H9 (cell line): ENCODE measurements around the gene PAQR3. TPM values are rescaled to one million over a fixed set of nuclear protein-coding genes. Genes with fewer than 3 reads are reported as not detected.

Experiments
- DNase-seq: peaks from one replicate; pipeline ENCODE4 v3.0.0-alpha.2; 2017
- H2AFZ ChIP-seq: one replicate; pipeline ENCODE4 v1.6.1; 2013; ENCODE audit warnings: mild to moderate bottlenecking, low read length, control low read depth, moderate library complexity
- H2AK5ac ChIP-seq: 2 replicates; pipeline ENCODE4 v1.6.1; 2013; ENCODE audit warnings: low read length, control low read depth, mixed read lengths; ENCODE audit not compliant: insufficient read length
- H2BK120ac ChIP-seq: one replicate; pipeline ENCODE4 v1.6.1; 2013; ENCODE audit warnings: low read depth, mild to moderate bottlenecking, low read length, control low read depth, inconsistent platforms; ENCODE audit not compliant: poor library complexity, severe bottlenecking
- H2BK12ac ChIP-seq: 2 replicates; pipeline ENCODE4 v1.6.1; 2013; ENCODE audit warnings: low read length, control low read depth, mixed read lengths, low read depth; ENCODE audit not compliant: insufficient read length
- H2BK15ac ChIP-seq: 2 replicates; pipeline ENCODE4 v1.6.1; 2013; ENCODE audit warnings: low read depth, low read length, control low read depth
- H2BK20ac ChIP-seq: one replicate; pipeline ENCODE4 v1.6.1; 2013; ENCODE audit warnings: low read depth, mild to moderate bottlenecking, low read length, control low read depth, inconsistent platforms; ENCODE audit not compliant: poor library complexity, severe bottlenecking
- H2BK5ac ChIP-seq: 2 replicates; pipeline ENCODE4 v1.6.1; 2013; ENCODE audit warnings: low read length, control low read depth, mixed read lengths; ENCODE audit not compliant: insufficient read length
- H3K14ac ChIP-seq: 2 replicates; pipeline ENCODE4 v1.6.1; 2013; ENCODE audit warnings: low read length, control low read depth; ENCODE audit not compliant: insufficient read depth
- H3K18ac ChIP-seq: 2 replicates; pipeline ENCODE4 v1.6.1; 2013; ENCODE audit warnings: low read depth, mild to moderate bottlenecking, mixed read lengths, low read length, control low read depth; ENCODE audit not compliant: insufficient read length
- H3K23ac ChIP-seq: 2 replicates; pipeline ENCODE4 v1.6.1; 2013; ENCODE audit warnings: low read length, control low read depth, mixed read lengths, low read depth; ENCODE audit not compliant: insufficient read length
- H3K23me2 ChIP-seq: 2 replicates; pipeline ENCODE4 v1.6.1; 2013; ENCODE audit warnings: low read depth, mild to moderate bottlenecking, mixed read lengths, low read length, control low read depth; ENCODE audit not compliant: insufficient read length, poor library complexity, severe bottlenecking
- H3K27ac ChIP-seq: 2 replicates; pipeline ENCODE4 v1.5.1; 2013; ENCODE audit warnings: low read length, control low read depth, mixed read lengths, low read depth; ENCODE audit not compliant: insufficient read length
- H3K27me3 ChIP-seq: 2 replicates; pipeline ENCODE4 v1.6.1; 2013; ENCODE audit warnings: low read length, control low read depth, inconsistent platforms; ENCODE audit not compliant: insufficient read depth
- H3K4ac ChIP-seq: 2 replicates; pipeline ENCODE4 v1.6.1; 2013; ENCODE audit warnings: low read depth, mild to moderate bottlenecking, control low read depth, inconsistent platforms, low read length, moderate library complexity
- H3K4me1 ChIP-seq: 2 replicates; pipeline ENCODE4 v1.6.1; 2013; ENCODE audit warnings: low read length, control low read depth, inconsistent platforms; ENCODE audit not compliant: insufficient read depth
- H3K4me2 ChIP-seq: 2 replicates; pipeline ENCODE4 v1.6.1; 2013; ENCODE audit warnings: low read length, control low read depth, mixed read lengths; ENCODE audit not compliant: insufficient read length, insufficient read depth
- H3K56ac ChIP-seq: 2 replicates; pipeline ENCODE4 v1.6.1; 2013; ENCODE audit warnings: low read depth, mild to moderate bottlenecking, mixed read lengths, low read length, control low read depth; ENCODE audit not compliant: insufficient read length
- H3K79me1 ChIP-seq: 2 replicates; pipeline ENCODE4 v1.6.1; 2013; ENCODE audit warnings: low read depth, mild to moderate bottlenecking, moderate library complexity, low read length, control low read depth, inconsistent platforms; ENCODE audit not compliant: insufficient read depth, poor library complexity, severe bottlenecking
- H3K79me2 ChIP-seq: 2 replicates; pipeline ENCODE4 v1.6.1; 2013; ENCODE audit warnings: low read length, control low read depth, inconsistent platforms; ENCODE audit not compliant: insufficient read depth
- H3K9ac ChIP-seq: 2 replicates; pipeline ENCODE4 v1.6.1; 2013; ENCODE audit warnings: low read length, control low read depth, mixed read lengths; ENCODE audit not compliant: insufficient read length; ENCODE audit errors: extremely low read depth
- H3K9me3 ChIP-seq: one replicate; pipeline ENCODE4 v1.6.1; 2013; ENCODE audit warnings: low read depth, low read length, inconsistent platforms; ENCODE audit not compliant: control insufficient read depth
- H3T11ph ChIP-seq: one replicate; pipeline ENCODE4 v1.6.1; 2013; ENCODE audit warnings: mild to moderate bottlenecking, low read length, control low read depth, inconsistent platforms
- H4K20me1 ChIP-seq: one replicate; pipeline ENCODE4 v1.6.1; 2013; ENCODE audit not compliant: control insufficient read depth, insufficient read length, insufficient read depth
- H4K5ac ChIP-seq: 2 replicates; pipeline ENCODE4 v1.6.1; 2013; ENCODE audit warnings: low read depth, mild to moderate bottlenecking, mixed read lengths, low read length, control low read depth; ENCODE audit not compliant: insufficient read length
- H4K8ac ChIP-seq: replicated peaks from 2 replicates; pipeline ENCODE4 v1.6.1; 2013; ENCODE audit warnings: low read length, control low read depth, mixed read lengths, low read depth; ENCODE audit not compliant: insufficient read length
- H4K91ac ChIP-seq: 2 replicates; pipeline ENCODE4 v1.6.1; 2013; ENCODE audit warnings: low read depth, mild to moderate bottlenecking, moderate library complexity, mixed read lengths, low read length, control low read depth; ENCODE audit not compliant: insufficient read length
- H3K27ac Mint-ChIP-seq, 3 experiments: 2 replicates in 2 of 3; 3 replicates in 1 of 3; pipeline ENCODE4 v1.8.0; 2020 to 2021; ENCODE audit warnings: mixed read lengths in 3 of 3, mild to moderate bottlenecking in 1 of 3, moderate library complexity in 1 of 3
- H3K27me3 Mint-ChIP-seq: 2 replicates; pipeline ENCODE4 v1.8.0; 2021; ENCODE audit warnings: low read depth, mild to moderate bottlenecking, moderate library complexity, mixed read lengths
- H3K36me3 Mint-ChIP-seq, 3 experiments: 2 replicates in 2 of 3; 3 replicates in 1 of 3; pipeline ENCODE4 v1.8.0; 2020 to 2021; ENCODE audit warnings: low read depth in 3 of 3, mixed read lengths in 3 of 3; ENCODE audit not compliant: insufficient read depth in 1 of 3
- H3K4me1 Mint-ChIP-seq, 2 experiments: 2 replicates each; pipeline ENCODE4 v1.8.0; 2020; ENCODE audit warnings: mixed read lengths in 2 of 2
- H3K4me3 Mint-ChIP-seq, 2 experiments: 2 replicates in 1 of 2; 3 replicates in 1 of 2; pipeline ENCODE4 v1.8.0; 2020 to 2021; ENCODE audit warnings: mild to moderate bottlenecking in 2 of 2, mixed read lengths in 2 of 2, moderate library complexity in 1 of 2
- H3K9me3 Mint-ChIP-seq, 2 experiments: 2 replicates in 1 of 2; 3 replicates in 1 of 2; pipeline ENCODE4 v1.8.0; 2020; ENCODE audit warnings: mild to moderate bottlenecking in 2 of 2, mixed read lengths in 2 of 2, moderate library complexity in 1 of 2
- WGBS: extraction: QIAGEN DNeasy Blood & Tissue Kit; methylation state at CpG from one replicate; pipeline ENCODE4 v1.1.7; 2013; ENCODE audit warnings: missing lambda C conversion rate, low lambda C conversion rate, mixed read lengths; ENCODE audit not compliant: insufficient read length; ENCODE audit errors: extremely low coverage; 5-methylcytosine and 5-hydroxymethylcytosine counted together
- total RNA-seq: library from RNA; stranded (reverse); gene quantifications from 2 replicates; pipeline ENCODE4 v1.2.1, GENCODE V29; 2021
- TF ChIP-seq, protein P1 (sequence below): fragments of 200-600 bp; sonication (generic); conservative IDR thresholded peaks from 3 replicates; pipeline ENCODE4 v1.8.0; 2021; ENCODE audit warnings: antibody characterized with exemption, mild to moderate bottlenecking

PAQR3 gene
- total RNA-seq, 1 experiment from 2014 or later, result 26.3 TPM

GRCh38 chr4:78938474-78938867 is 767 bp downstream of the PAQR3 start:
- H3K27ac Mint-ChIP-seq, result peak overlapping the region; percentile 49 to 86 (median 56); a peak in 5 of 7 replicates
- peaks cover 6% of the 10 kb centered on the region for H3K23me2 ChIP-seq
- peak overlapping the region; percentile 83 to 97 for H3K4me3 Mint-ChIP-seq
- no peak overlapping the region for H2BK20ac ChIP-seq
- no peak overlapping the region for H4K5ac ChIP-seq
- H2BK15ac ChIP-seq, result no peak overlapping the region
- H3K9ac ChIP-seq, result peak overlapping the region; percentile 83
- peaks cover 0 to 2% (median 0%) of the 10 kb centered on the region in 3 experiments; a peak in 2 of 7 replicates for H3K36me3 Mint-ChIP-seq
- no peak overlapping the region for H4K8ac ChIP-seq
- H2AFZ ChIP-seq, result no peak overlapping the region
- no CpG with 5 or more reads among the region's 7 CpGs for WGBS
- no peaks in the 10 kb centered on the region for H4K20me1 ChIP-seq
- H3T11ph ChIP-seq, result no peak overlapping the region
- no peak overlapping the region for H3K23ac ChIP-seq
- no peak overlapping the region for H2BK120ac ChIP-seq
- H4K91ac ChIP-seq, result no peak overlapping the region
- H3K4me2 ChIP-seq, result peak overlapping the region; percentile 56
- H3K79me2 ChIP-seq, result no peaks in the 10 kb centered on the region; the same call in 1 of the 2 replicates
- no peak overlapping the region for H2BK5ac ChIP-seq
- H3K14ac ChIP-seq, result peak overlapping the region; percentile 95
- H3K4ac ChIP-seq, result no peak overlapping the region
- H3K27ac ChIP-seq, result no peak overlapping the region
- no peak overlapping the region for H2AK5ac ChIP-seq
- H3K27me3 Mint-ChIP-seq, result peaks cover 27% of the 10 kb centered on the region
- no peaks in the 10 kb centered on the region for H3K9me3 ChIP-seq
- no peaks in the 10 kb centered on the region for H3K79me1 ChIP-seq
- H3K9me3 Mint-ChIP-seq, result no peaks in the 10 kb centered on the region
- peaks cover 13% of the 10 kb centered on the region; the same call in 1 of the 2 replicates for H3K4me1 ChIP-seq
- H2BK12ac ChIP-seq, result no peak overlapping the region
- no peak overlapping the region for H3K56ac ChIP-seq
- no peaks in the 10 kb centered on the region; the same call in 1 of the 2 replicates for H3K27me3 ChIP-seq
- H3K4me1 Mint-ChIP-seq, result peaks cover 33 to 35% of the 10 kb centered on the region in 2 experiments
- H3K18ac ChIP-seq, result no peak overlapping the region
- DNase-seq, result no peak
- TF ChIP-seq, protein P1, sequence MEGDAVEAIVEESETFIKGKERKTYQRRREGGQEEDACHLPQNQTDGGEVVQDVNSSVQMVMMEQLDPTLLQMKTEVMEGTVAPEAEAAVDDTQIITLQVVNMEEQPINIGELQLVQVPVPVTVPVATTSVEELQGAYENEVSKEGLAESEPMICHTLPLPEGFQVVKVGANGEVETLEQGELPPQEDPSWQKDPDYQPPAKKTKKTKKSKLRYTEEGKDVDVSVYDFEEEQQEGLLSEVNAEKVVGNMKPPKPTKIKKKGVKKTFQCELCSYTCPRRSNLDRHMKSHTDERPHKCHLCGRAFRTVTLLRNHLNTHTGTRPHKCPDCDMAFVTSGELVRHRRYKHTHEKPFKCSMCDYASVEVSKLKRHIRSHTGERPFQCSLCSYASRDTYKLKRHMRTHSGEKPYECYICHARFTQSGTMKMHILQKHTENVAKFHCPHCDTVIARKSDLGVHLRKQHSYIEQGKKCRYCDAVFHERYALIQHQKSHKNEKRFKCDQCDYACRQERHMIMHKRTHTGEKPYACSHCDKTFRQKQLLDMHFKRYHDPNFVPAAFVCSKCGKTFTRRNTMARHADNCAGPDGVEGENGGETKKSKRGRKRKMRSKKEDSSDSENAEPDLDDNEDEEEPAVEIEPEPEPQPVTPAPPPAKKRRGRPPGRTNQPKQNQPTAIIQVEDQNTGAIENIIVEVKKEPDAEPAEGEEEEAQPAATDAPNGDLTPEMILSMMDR, result no peak
